H9 (cell line): ENCODE data around the gene CYP2J2. TPM values are rescaled to one million over a fixed set of nuclear protein-coding genes. Genes with fewer than 3 reads are reported as not detected.

Source experiments
- DNase-seq: peaks from one replicate; pipeline ENCODE4 v3.0.0-alpha.2; 2017
- H2AFZ ChIP-seq: one replicate; pipeline ENCODE4 v1.6.1; 2013; ENCODE audit warnings: mild to moderate bottlenecking, low read length, control low read depth, moderate library complexity
- H2AK5ac ChIP-seq: 2 replicates; pipeline ENCODE4 v1.6.1; 2013; ENCODE audit warnings: low read length, control low read depth, mixed read lengths; ENCODE audit not compliant: insufficient read length
- H2BK120ac ChIP-seq: one replicate; pipeline ENCODE4 v1.6.1; 2013; ENCODE audit warnings: low read depth, mild to moderate bottlenecking, low read length, control low read depth, inconsistent platforms; ENCODE audit not compliant: poor library complexity, severe bottlenecking
- H2BK12ac ChIP-seq: 2 replicates; pipeline ENCODE4 v1.6.1; 2013; ENCODE audit warnings: low read length, control low read depth, mixed read lengths, low read depth; ENCODE audit not compliant: insufficient read length
- H2BK15ac ChIP-seq: 2 replicates; pipeline ENCODE4 v1.6.1; 2013; ENCODE audit warnings: low read depth, low read length, control low read depth
- H2BK20ac ChIP-seq: one replicate; pipeline ENCODE4 v1.6.1; 2013; ENCODE audit warnings: low read depth, mild to moderate bottlenecking, low read length, control low read depth, inconsistent platforms; ENCODE audit not compliant: poor library complexity, severe bottlenecking
- H2BK5ac ChIP-seq: 2 replicates; pipeline ENCODE4 v1.6.1; 2013; ENCODE audit warnings: low read length, control low read depth, mixed read lengths; ENCODE audit not compliant: insufficient read length
- H3K14ac ChIP-seq: 2 replicates; pipeline ENCODE4 v1.6.1; 2013; ENCODE audit warnings: low read length, control low read depth; ENCODE audit not compliant: insufficient read depth
- H3K18ac ChIP-seq: 2 replicates; pipeline ENCODE4 v1.6.1; 2013; ENCODE audit warnings: low read depth, mild to moderate bottlenecking, mixed read lengths, low read length, control low read depth; ENCODE audit not compliant: insufficient read length
- H3K23ac ChIP-seq: 2 replicates; pipeline ENCODE4 v1.6.1; 2013; ENCODE audit warnings: low read length, control low read depth, mixed read lengths, low read depth; ENCODE audit not compliant: insufficient read length
- H3K23me2 ChIP-seq: 2 replicates; pipeline ENCODE4 v1.6.1; 2013; ENCODE audit warnings: low read depth, mild to moderate bottlenecking, mixed read lengths, low read length, control low read depth; ENCODE audit not compliant: insufficient read length, poor library complexity, severe bottlenecking
- H3K27ac ChIP-seq: 2 replicates; pipeline ENCODE4 v1.5.1; 2013; ENCODE audit warnings: low read length, control low read depth, mixed read lengths, low read depth; ENCODE audit not compliant: insufficient read length
- H3K27me3 ChIP-seq: 2 replicates; pipeline ENCODE4 v1.6.1; 2013; ENCODE audit warnings: low read length, control low read depth, inconsistent platforms; ENCODE audit not compliant: insufficient read depth
- H3K4ac ChIP-seq: 2 replicates; pipeline ENCODE4 v1.6.1; 2013; ENCODE audit warnings: low read depth, mild to moderate bottlenecking, control low read depth, inconsistent platforms, low read length, moderate library complexity
- H3K4me1 ChIP-seq: 2 replicates; pipeline ENCODE4 v1.6.1; 2013; ENCODE audit warnings: low read length, control low read depth, inconsistent platforms; ENCODE audit not compliant: insufficient read depth
- H3K4me2 ChIP-seq: 2 replicates; pipeline ENCODE4 v1.6.1; 2013; ENCODE audit warnings: low read length, control low read depth, mixed read lengths; ENCODE audit not compliant: insufficient read length, insufficient read depth
- H3K56ac ChIP-seq: 2 replicates; pipeline ENCODE4 v1.6.1; 2013; ENCODE audit warnings: low read depth, mild to moderate bottlenecking, mixed read lengths, low read length, control low read depth; ENCODE audit not compliant: insufficient read length
- H3K79me1 ChIP-seq: 2 replicates; pipeline ENCODE4 v1.6.1; 2013; ENCODE audit warnings: low read depth, mild to moderate bottlenecking, moderate library complexity, low read length, control low read depth, inconsistent platforms; ENCODE audit not compliant: insufficient read depth, poor library complexity, severe bottlenecking
- H3K79me2 ChIP-seq: 2 replicates; pipeline ENCODE4 v1.6.1; 2013; ENCODE audit warnings: low read length, control low read depth, inconsistent platforms; ENCODE audit not compliant: insufficient read depth
- H3K9ac ChIP-seq: 2 replicates; pipeline ENCODE4 v1.6.1; 2013; ENCODE audit warnings: low read length, control low read depth, mixed read lengths; ENCODE audit not compliant: insufficient read length; ENCODE audit errors: extremely low read depth
- H3K9me3 ChIP-seq: one replicate; pipeline ENCODE4 v1.6.1; 2013; ENCODE audit warnings: low read depth, low read length, inconsistent platforms; ENCODE audit not compliant: control insufficient read depth
- H3T11ph ChIP-seq: one replicate; pipeline ENCODE4 v1.6.1; 2013; ENCODE audit warnings: mild to moderate bottlenecking, low read length, control low read depth, inconsistent platforms
- H4K20me1 ChIP-seq: one replicate; pipeline ENCODE4 v1.6.1; 2013; ENCODE audit not compliant: control insufficient read depth, insufficient read length, insufficient read depth
- H4K5ac ChIP-seq: 2 replicates; pipeline ENCODE4 v1.6.1; 2013; ENCODE audit warnings: low read depth, mild to moderate bottlenecking, mixed read lengths, low read length, control low read depth; ENCODE audit not compliant: insufficient read length
- H4K8ac ChIP-seq: replicated peaks from 2 replicates; pipeline ENCODE4 v1.6.1; 2013; ENCODE audit warnings: low read length, control low read depth, mixed read lengths, low read depth; ENCODE audit not compliant: insufficient read length
- H4K91ac ChIP-seq: 2 replicates; pipeline ENCODE4 v1.6.1; 2013; ENCODE audit warnings: low read depth, mild to moderate bottlenecking, moderate library complexity, mixed read lengths, low read length, control low read depth; ENCODE audit not compliant: insufficient read length
- H3K27ac Mint-ChIP-seq, 3 experiments: 2 replicates in 2 of 3; 3 replicates in 1 of 3; pipeline ENCODE4 v1.8.0; 2020 to 2021; ENCODE audit warnings: mixed read lengths in 3 of 3, mild to moderate bottlenecking in 1 of 3, moderate library complexity in 1 of 3
- H3K27me3 Mint-ChIP-seq: 2 replicates; pipeline ENCODE4 v1.8.0; 2021; ENCODE audit warnings: low read depth, mild to moderate bottlenecking, moderate library complexity, mixed read lengths
- H3K36me3 Mint-ChIP-seq, 3 experiments: 2 replicates in 2 of 3; 3 replicates in 1 of 3; pipeline ENCODE4 v1.8.0; 2020 to 2021; ENCODE audit warnings: low read depth in 3 of 3, mixed read lengths in 3 of 3; ENCODE audit not compliant: insufficient read depth in 1 of 3
- H3K4me1 Mint-ChIP-seq, 2 experiments: 2 replicates each; pipeline ENCODE4 v1.8.0; 2020; ENCODE audit warnings: mixed read lengths in 2 of 2
- H3K4me3 Mint-ChIP-seq, 2 experiments: 2 replicates in 1 of 2; 3 replicates in 1 of 2; pipeline ENCODE4 v1.8.0; 2020 to 2021; ENCODE audit warnings: mild to moderate bottlenecking in 2 of 2, mixed read lengths in 2 of 2, moderate library complexity in 1 of 2
- H3K9me3 Mint-ChIP-seq, 2 experiments: 2 replicates in 1 of 2; 3 replicates in 1 of 2; pipeline ENCODE4 v1.8.0; 2020; ENCODE audit warnings: mild to moderate bottlenecking in 2 of 2, mixed read lengths in 2 of 2, moderate library complexity in 1 of 2
- WGBS: extraction: QIAGEN DNeasy Blood & Tissue Kit; methylation state at CpG from one replicate; pipeline ENCODE4 v1.1.7; 2013; ENCODE audit warnings: missing lambda C conversion rate, low lambda C conversion rate, mixed read lengths; ENCODE audit not compliant: insufficient read length; ENCODE audit errors: extremely low coverage; 5-methylcytosine and 5-hydroxymethylcytosine counted together
- total RNA-seq: library from RNA; stranded (reverse); gene quantifications from 2 replicates; pipeline ENCODE4 v1.2.1, GENCODE V29; 2021
- TF ChIP-seq, protein P1 (sequence below): fragments of 200-600 bp; sonication (generic); conservative IDR thresholded peaks from 3 replicates; pipeline ENCODE4 v1.8.0; 2021; ENCODE audit warnings: antibody characterized with exemption, mild to moderate bottlenecking

Gene CYP2J2
- total RNA-seq, 1 experiment from 2014 or later: 0.57 TPM

GRCh38 chr1:59903141-59903754, 23.3 kb downstream of the CYP2J2 start:
- Histone ChIP-seq H3K79me1 (no peaks in the 10 kb centered on the region), H3K4ac (no peak overlapping the region), H2BK20ac (no peak overlapping the region), H2BK15ac (no peak overlapping the region), H2BK120ac (no peak overlapping the region), H3K14ac (no peak overlapping the region), H4K8ac (no peak overlapping the region), H4K91ac (no peak overlapping the region), H3K18ac (no peak overlapping the region), H4K5ac (no peak overlapping the region), H2BK12ac (no peak overlapping the region), H3K9me3 (no peaks in the 10 kb centered on the region), H2AK5ac (no peak overlapping the region), H4K20me1 (no peaks in the 10 kb centered on the region), H3K23me2 (no peaks in the 10 kb centered on the region), H3K9ac (no peak overlapping the region), H3K56ac (no peak overlapping the region), H2AFZ (no peak overlapping the region), H3K27ac (no peak overlapping the region), H3K23ac (no peak overlapping the region), H3K4me1 (no peaks in the 10 kb centered on the region), H3K4me2 (no peak overlapping the region), H3K79me2 (no peaks in the 10 kb centered on the region), H2BK5ac (no peak overlapping the region), H3K27me3 (no peaks in the 10 kb centered on the region), H3T11ph (no peak overlapping the region)
- Mint-ChIP-seq H3K9me3 (no peaks in the 10 kb centered on the region), H3K27ac (no peak overlapping the region), H3K36me3 (no peaks in the 10 kb centered on the region), H3K4me1 (peaks cover 7 to 14% of the 10 kb centered on the region in 2 experiments), H3K27me3 (no peaks in the 10 kb centered on the region), H3K4me3 (no peak overlapping the region)
- TF ChIP-seq, protein P1, sequence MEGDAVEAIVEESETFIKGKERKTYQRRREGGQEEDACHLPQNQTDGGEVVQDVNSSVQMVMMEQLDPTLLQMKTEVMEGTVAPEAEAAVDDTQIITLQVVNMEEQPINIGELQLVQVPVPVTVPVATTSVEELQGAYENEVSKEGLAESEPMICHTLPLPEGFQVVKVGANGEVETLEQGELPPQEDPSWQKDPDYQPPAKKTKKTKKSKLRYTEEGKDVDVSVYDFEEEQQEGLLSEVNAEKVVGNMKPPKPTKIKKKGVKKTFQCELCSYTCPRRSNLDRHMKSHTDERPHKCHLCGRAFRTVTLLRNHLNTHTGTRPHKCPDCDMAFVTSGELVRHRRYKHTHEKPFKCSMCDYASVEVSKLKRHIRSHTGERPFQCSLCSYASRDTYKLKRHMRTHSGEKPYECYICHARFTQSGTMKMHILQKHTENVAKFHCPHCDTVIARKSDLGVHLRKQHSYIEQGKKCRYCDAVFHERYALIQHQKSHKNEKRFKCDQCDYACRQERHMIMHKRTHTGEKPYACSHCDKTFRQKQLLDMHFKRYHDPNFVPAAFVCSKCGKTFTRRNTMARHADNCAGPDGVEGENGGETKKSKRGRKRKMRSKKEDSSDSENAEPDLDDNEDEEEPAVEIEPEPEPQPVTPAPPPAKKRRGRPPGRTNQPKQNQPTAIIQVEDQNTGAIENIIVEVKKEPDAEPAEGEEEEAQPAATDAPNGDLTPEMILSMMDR: peak; percentile 69
- peak; percentile 42 for DNase-seq
- no CpG with 5 or more reads among the region's 9 CpGs for WGBS
